H1 (cell line): ENCODE measurements around the gene MYH7. TPM values are rescaled to one million over a fixed set of nuclear protein-coding genes. Genes with fewer than 3 reads are reported as not detected.

Source experiments
- SAP30 ChIP-seq: fragments of 300-600 bp; sonication (generic); IDR thresholded peaks from 2 replicates; pipeline ENCODE4 v1.7.1; 2012; ENCODE audit warnings: low read length, moderate library complexity, mild to moderate bottlenecking, inconsistent platforms; ENCODE audit not compliant: insufficient read depth, insufficient replicate concordance
- polyA plus RNA-seq, 7 experiments: library from polyadenylated mRNA; depleted of rRNA in 3 of 7; stranded (reverse) in 5 of 7; unstranded in 2 of 7; fragments of >200 nt in 5 of 7; fragments of 200-250 nt in 2 of 7; gene quantifications; 1 replicate in 5 of 7; 2 replicates in 1 of 7; 4 replicates in 1 of 7; pipeline versions ENCODE4 v1.2.1 to v1.2.3, GENCODE V29; 2011 to 2013; ENCODE audit warnings: missing spikeins in 2 of 7, mixed read lengths in 2 of 7
- total RNA-seq: library from RNA; stranded (reverse); fragmentation: NEBNext Ultra II Directional; extraction: Animal tissue kit (Norgen Biotek cat#: 25700); gene quantifications from 2 replicates; pipeline ENCODE4 v1.2.1, GENCODE V29; 2021

Gene MYH7
- total and polyA plus RNA-seq, 2 of the 8 experiments (the other 6 are each of a cell fraction or from before 2014, with no cell fraction given), result not detected

- TF ChIP-seq SAP30, result no peak
- TF ChIP-seq, all 59 proteins: peak for 0
These were observed 32.9 kb downstream of the MYH7 start (continued) for GRCh38 chr14:23402296-23403138.
